Measurements from ENCODE around the gene NXPH1. TPM values are rescaled to one million over a fixed set of nuclear protein-coding genes. Genes with fewer than 3 reads are reported as not detected.

Gene NXPH1
- total RNA-seq, 1 donor from 2014 or later: not detected

- no peak for DNase-seq
These were observed 76.2 kb downstream of the NXPH1 start for GRCh38 chr7:8509621-8510020.

GRCh38 chr7:8511855-8512254 is 78.4 kb downstream of the NXPH1 start:
- DNase-seq: no peak

GRCh38 chr7:8514781-8515519 is 81.5 kb downstream of the NXPH1 start:
- DNase-seq: no peak

GRCh38 chr7:8515640-8516185 is 82.3 kb downstream of the NXPH1 start:
- no peak for DNase-seq

- no peak for DNase-seq
These were observed 83.6 kb downstream of the NXPH1 start for GRCh38 chr7:8516976-8517375.

GRCh38 chr7:8528311-8528710 is 94.9 kb downstream of the NXPH1 start:
- no peak for DNase-seq

GRCh38 chr7:8531991-8532515 is 98.6 kb downstream of the NXPH1 start:
- no peak for DNase-seq

- no peak for DNase-seq
These were observed 103.0 kb downstream of the NXPH1 start for GRCh38 chr7:8536431-8536830.

GRCh38 chr7:8549046-8549445 is 115.6 kb downstream of the NXPH1 start:
- DNase-seq: no peak

- no peak for DNase-seq
These were observed 127.1 kb downstream of the NXPH1 start for GRCh38 chr7:8560501-8560900.

GRCh38 chr7:8561449-8561848 is 128.0 kb downstream of the NXPH1 start:
- DNase-seq: no peak

GRCh38 chr7:8564281-8564680 is 130.9 kb downstream of the NXPH1 start:
- no peak for DNase-seq

GRCh38 chr7:8566016-8566415 is 132.6 kb downstream of the NXPH1 start:
- no peak for DNase-seq

- DNase-seq: no peak
These were observed 134.2 kb downstream of the NXPH1 start for GRCh38 chr7:8567626-8568025.

- DNase-seq: no peak
These were observed 146.3 kb downstream of the NXPH1 start for GRCh38 chr7:8579661-8580194.

- no peak for DNase-seq
These were observed 148.4 kb downstream of the NXPH1 start for GRCh38 chr7:8581842-8582241.

GRCh38 chr7:8582728-8583127 is 149.3 kb downstream of the NXPH1 start:
- no peak for DNase-seq

- no peak for DNase-seq
These were observed 152.2 kb downstream of the NXPH1 start for GRCh38 chr7:8585591-8585990.

GRCh38 chr7:8590225-8590624 is 156.8 kb downstream of the NXPH1 start:
- DNase-seq: no peak

GRCh38 chr7:8590791-8591190 is 157.4 kb downstream of the NXPH1 start:
- no peak for DNase-seq

- DNase-seq: no peak
These were observed 157.9 kb downstream of the NXPH1 start for GRCh38 chr7:8591289-8591688.

GRCh38 chr7:8592167-8592566 is 158.8 kb downstream of the NXPH1 start:
- DNase-seq: no peak

GRCh38 chr7:8594115-8594514 is 160.7 kb downstream of the NXPH1 start:
- DNase-seq: no peak

GRCh38 chr7:8597565-8597964 is 164.2 kb downstream of the NXPH1 start:
- DNase-seq: no peak
